Upper lobe of left lung (tissue), 6 donors: ENCODE measurements around the gene PRL. TPM values are rescaled to one million over a fixed set of nuclear protein-coding genes. Genes with fewer than 3 reads are reported as not detected.

Experiments used
- ATAC-seq, 2 donors: fragments of 200-7000 bp; cut with Tn5 transposase; one replicate each; pipeline ENCODE4 v1.9.1; 2022; ENCODE audit warnings: mild to moderate bottlenecking in 2 of 2, moderate library complexity in 2 of 2; ENCODE audit not compliant: low FRiP score in 2 of 2
- DNase-seq, 2 donors: peaks; one replicate each; pipeline ENCODE4 v3.0.0-alpha.2; 2019 to 2020
- H3K27ac ChIP-seq, 4 donors: fragments of 200-600 bp; sonication (generic); one replicate each; pipeline ENCODE4 v1.5.1; 2016 to 2019
- H3K27me3 ChIP-seq, 4 donors: fragments of 200-600 bp; sonication (generic); one replicate each; pipeline ENCODE4 v1.5.1; 2017 to 2019
- H3K36me3 ChIP-seq, 4 donors: fragments of 200-600 bp; sonication (generic); one replicate each; pipeline ENCODE4 v1.5.1; 2016 to 2019
- H3K4me1 ChIP-seq, 4 donors: fragments of 200-600 bp; sonication (generic); one replicate each; pipeline ENCODE4 v1.5.1; 2018 to 2019
- H3K4me3 ChIP-seq, 4 donors: fragments of 200-600 bp; sonication (generic); one replicate each; pipeline ENCODE4 v1.5.1; 2017 to 2019; ENCODE audit warnings: mild to moderate bottlenecking in 2 of 4, moderate library complexity in 1 of 4
- H3K9me3 ChIP-seq, 4 donors: fragments of 200-600 bp; sonication (generic); one replicate each; pipeline ENCODE4 v1.5.1; 2018 to 2019
- CTCF ChIP-seq, 6 experiments: fragments of 450-650 bp in 4 of 6; fragments of 200-600 bp in 2 of 6; sonication (generic) in 2 of 6; IDR thresholded peaks; one replicate each; pipeline ENCODE4 v1.5.1; 2016 to 2019; ENCODE audit warnings: antibody characterized with exemption in 6 of 6
- EP300 ChIP-seq, 4 donors: sonication (generic); formaldehyde crosslinking; IDR thresholded peaks; one replicate each; pipeline ENCODE4 v1.5.1; 2017; ENCODE audit warnings: antibody characterized with exemption in 4 of 4, control low read depth in 2 of 4
- POLR2A ChIP-seq, 4 donors: fragments of 450-650 bp; IDR thresholded peaks; one replicate each; pipeline ENCODE4 v1.5.1; 2016 to 2017; ENCODE audit warnings: antibody characterized with exemption in 4 of 4, mild to moderate bottlenecking in 2 of 4
- POLR2AphosphoS5 ChIP-seq, 2 donors: sonication (generic); formaldehyde crosslinking; IDR thresholded peaks; one replicate each; pipeline ENCODE4 v1.5.1; 2017; ENCODE audit warnings: antibody characterized with exemption in 2 of 2
- WGBS, 2 donors: methylation state at CpG; one replicate each; pipeline ENCODE4 v1.1.5; 2017 to 2018; 5-methylcytosine and 5-hydroxymethylcytosine counted together
- total RNA-seq, 6 donors: library from RNA; depleted of rRNA in 4 of 6; stranded (reverse); fragments of >200 nt in 4 of 6; gene quantifications; one replicate each; pipeline versions ENCODE4 v1.1.0 to v1.2.1, GENCODE V29; 2016 to 2021
- donor health status: DM: no; HTN: no; CAD: no; lungs with moderate emphysema.
- donor health status: DM: no; HTN: yes; CAD: no; lungs with severe emphysema.

PRL gene
- total RNA-seq, 6 donors from 2014 or later, result 0.14 TPM; not detected in 5

DNA sequence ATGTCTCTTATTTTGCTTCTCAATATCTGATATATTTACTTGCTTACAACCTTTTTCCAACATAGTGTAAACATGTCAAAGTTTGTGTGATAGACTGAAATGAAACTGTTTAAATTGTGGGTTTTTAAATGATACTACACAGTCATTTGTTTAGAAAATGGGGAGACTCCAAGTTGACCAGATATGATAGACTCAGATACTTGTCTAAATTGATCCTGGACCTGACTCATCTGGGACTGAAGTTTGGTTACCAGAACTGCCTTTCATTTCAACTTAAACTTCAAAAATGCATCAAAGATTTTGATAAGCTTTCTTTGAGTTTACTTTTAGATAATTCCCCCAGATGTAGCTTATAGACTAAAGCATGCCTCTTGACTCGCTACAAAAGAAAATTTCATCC is 27.0 kb upstream of the PRL start:
- ATAC-seq (no peak), DNase-seq (no peak)
- Histone ChIP-seq H3K4me1 (no peaks in the 10 kb centered on the region), H3K4me3 (no peak overlapping the region), H3K27me3 (no peaks in the 10 kb centered on the region), H3K36me3 (no peaks in the 10 kb centered on the region), H3K9me3 (no peaks in the 10 kb centered on the region), H3K27ac (no peak overlapping the region)
- WGBS, 2 donors, result 84 to 93% methylated on average over 1 of the region's 1 CpG
- TF ChIP-seq POLR2A (IDR thresholded peaks at IDR 0.05) (no peak), POLR2AphosphoS5 (IDR thresholded peaks at IDR 0.05) (no peak), EP300 (IDR thresholded peaks at IDR 0.05) (no peak), CTCF (IDR thresholded peaks at IDR 0.05) (no peak)

DNA sequence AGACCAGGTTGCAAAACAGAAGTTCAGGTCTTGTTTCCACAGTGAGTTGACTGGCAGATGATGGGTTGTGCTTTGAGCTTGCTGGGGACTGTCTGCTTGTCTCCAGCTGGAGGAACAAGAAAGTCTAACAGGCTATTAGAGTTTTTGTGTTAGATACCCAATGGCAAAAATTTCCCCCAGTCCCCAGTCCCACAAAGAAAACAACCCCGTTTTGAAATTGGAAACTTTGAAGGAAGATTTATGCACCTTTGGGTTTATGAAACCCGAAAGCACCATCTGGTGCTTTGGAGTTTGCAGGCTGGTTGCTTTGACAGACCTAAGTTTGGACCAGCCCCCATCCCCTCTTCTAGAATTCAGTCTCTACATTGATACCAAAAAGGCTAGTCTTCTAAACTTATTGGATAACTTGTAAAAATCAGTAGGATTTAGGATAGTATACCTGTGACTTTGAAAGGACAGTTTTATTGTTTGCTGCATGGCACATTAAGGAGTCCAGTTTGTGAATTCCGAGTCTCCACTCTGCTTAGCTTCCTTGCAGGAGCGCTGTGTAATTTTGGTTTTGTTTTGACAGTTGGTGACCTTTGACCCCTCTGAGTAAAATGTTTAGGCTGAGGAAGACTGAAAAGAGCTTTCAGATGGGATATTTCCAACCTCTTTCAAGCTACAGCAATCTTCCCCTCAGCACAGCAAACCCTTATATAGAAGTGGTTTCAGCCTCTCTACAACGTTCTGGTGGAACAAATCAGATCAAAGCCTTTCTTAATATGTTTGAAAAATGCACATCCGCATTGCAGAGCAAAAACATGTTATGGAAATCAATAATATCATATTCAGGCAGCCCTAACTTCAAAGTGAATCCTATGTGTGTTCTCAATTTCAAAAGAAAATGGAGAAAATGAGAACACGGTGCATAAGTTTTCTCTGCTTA is 25.5 kb upstream of the PRL start:
- ATAC-seq (no peak), DNase-seq (no peak)
- Histone ChIP-seq H3K27me3 (no peaks in the 10 kb centered on the region), H3K27ac (no peak overlapping the region), H3K4me3 (no peak overlapping the region), H3K9me3 (no peaks in the 10 kb centered on the region), H3K36me3 (no peaks in the 10 kb centered on the region), H3K4me1 (no peaks in the 10 kb centered on the region)
- TF ChIP-seq CTCF (IDR thresholded peaks at IDR 0.05), result no peak
- 67 to 75% methylated on average over 7 of the region's 7 CpGs for WGBS, 2 donors

- Histone ChIP-seq H3K4me1 (no peaks in the 10 kb centered on the region), H3K27me3 (no peaks in the 10 kb centered on the region), H3K4me3 (no peak overlapping the region), H3K36me3 (no peaks in the 10 kb centered on the region), H3K9me3 (no peaks in the 10 kb centered on the region), H3K27ac (no peak overlapping the region)
- WGBS, 2 donors, result 57 to 71% methylated on average over 1 of the region's 1 CpG
- ATAC-seq (peak; percentile 67), DNase-seq (no peak)
- no peak for TF ChIP-seq POLR2A (IDR thresholded peaks at IDR 0.05)
- no peak for TF ChIP-seq EP300 (IDR thresholded peaks at IDR 0.05)
- TF ChIP-seq CTCF (IDR thresholded peaks at IDR 0.05), result no peak
- no peak for TF ChIP-seq POLR2AphosphoS5 (IDR thresholded peaks at IDR 0.05)
Observed at GRCh38 chr6:22320750-22321149, 23.9 kb upstream of the PRL start.

DNA sequence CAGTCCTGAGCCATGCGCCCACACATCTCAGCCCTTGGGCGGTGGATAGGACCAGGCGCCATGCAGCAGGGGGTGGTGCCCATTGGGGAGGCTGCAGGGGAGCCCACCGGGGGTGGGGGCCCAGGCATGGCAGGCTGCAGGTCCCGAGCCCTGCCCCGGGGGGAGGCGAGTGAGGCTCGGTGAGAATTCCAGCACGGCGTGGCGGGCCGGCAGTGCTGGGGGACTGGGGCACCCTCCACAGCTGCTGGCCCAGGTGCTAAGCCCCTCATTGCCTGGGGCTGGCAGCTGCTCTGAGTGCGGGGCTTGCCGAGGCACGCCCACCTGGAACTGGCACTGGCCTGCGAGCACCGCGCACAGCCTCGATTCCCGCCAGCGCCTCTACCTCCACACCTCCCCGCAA is 21.6 kb upstream of the PRL start:
- Histone ChIP-seq H3K27ac (no peak overlapping the region), H3K27me3 (no peaks in the 10 kb centered on the region), H3K4me3 (no peak overlapping the region), H3K36me3 (no peaks in the 10 kb centered on the region), H3K9me3 (peaks cover 0 to 12% (median 0%) of the 10 kb centered on the region in 4 donors), H3K4me1 (no peaks in the 10 kb centered on the region)
- WGBS, 2 donors, result 83% methylated on average over 18 of the region's 22 CpGs; no CpG with 5 or more reads in 1 of the 2 donors
- ATAC-seq, result no peak
- peak in 1 of 2 donors; percentile 76 for DNase-seq
- TF ChIP-seq EP300 (IDR thresholded peaks at IDR 0.05) (no peak), POLR2A (IDR thresholded peaks at IDR 0.05) (no peak)

- ATAC-seq (no peak), DNase-seq (no peak)
- Histone ChIP-seq H3K4me3 (no peak overlapping the region), H3K4me1 (no peaks in the 10 kb centered on the region), H3K27me3 (no peaks in the 10 kb centered on the region), H3K9me3 (peaks cover 0 to 27% (median 3%) of the 10 kb centered on the region in 4 donors), H3K27ac (no peak overlapping the region), H3K36me3 (no peaks in the 10 kb centered on the region)
- whole genome bisulfite sequencing, 2 donors, result 90 to 94% methylated on average over 2 of the region's 2 CpGs
- TF ChIP-seq CTCF (IDR thresholded peaks at IDR 0.05), result no peak
- no peak for TF ChIP-seq EP300 (IDR thresholded peaks at IDR 0.05)
- TF ChIP-seq POLR2A (IDR thresholded peaks at IDR 0.05), result no peak
- TF ChIP-seq POLR2AphosphoS5 (IDR thresholded peaks at IDR 0.05), result no peak
Observed at GRCh38 chr6:22313796-22314195, 17.0 kb upstream of the PRL start.
